HG03442 (cell line): ENCODE data around the gene ADSL.
A peak's percentile ranks its signal among the peaks of the same experiment; 100 is the strongest.
"Not testable (repeated sequence)": the region's sequence is repeated elsewhere in the genome, so short reads cannot be mapped to it uniquely, and the experiment has no call there.

Experiments
- ATAC-seq: cut with Tn5 transposase; IDR thresholded peaks from one replicate; pipeline ENCODE4 v1.9.1; 2021; ENCODE audit warnings: mild to moderate bottlenecking, moderate library complexity; ENCODE audit not compliant: unreplicated experiment

The ADSL gene

DNA sequence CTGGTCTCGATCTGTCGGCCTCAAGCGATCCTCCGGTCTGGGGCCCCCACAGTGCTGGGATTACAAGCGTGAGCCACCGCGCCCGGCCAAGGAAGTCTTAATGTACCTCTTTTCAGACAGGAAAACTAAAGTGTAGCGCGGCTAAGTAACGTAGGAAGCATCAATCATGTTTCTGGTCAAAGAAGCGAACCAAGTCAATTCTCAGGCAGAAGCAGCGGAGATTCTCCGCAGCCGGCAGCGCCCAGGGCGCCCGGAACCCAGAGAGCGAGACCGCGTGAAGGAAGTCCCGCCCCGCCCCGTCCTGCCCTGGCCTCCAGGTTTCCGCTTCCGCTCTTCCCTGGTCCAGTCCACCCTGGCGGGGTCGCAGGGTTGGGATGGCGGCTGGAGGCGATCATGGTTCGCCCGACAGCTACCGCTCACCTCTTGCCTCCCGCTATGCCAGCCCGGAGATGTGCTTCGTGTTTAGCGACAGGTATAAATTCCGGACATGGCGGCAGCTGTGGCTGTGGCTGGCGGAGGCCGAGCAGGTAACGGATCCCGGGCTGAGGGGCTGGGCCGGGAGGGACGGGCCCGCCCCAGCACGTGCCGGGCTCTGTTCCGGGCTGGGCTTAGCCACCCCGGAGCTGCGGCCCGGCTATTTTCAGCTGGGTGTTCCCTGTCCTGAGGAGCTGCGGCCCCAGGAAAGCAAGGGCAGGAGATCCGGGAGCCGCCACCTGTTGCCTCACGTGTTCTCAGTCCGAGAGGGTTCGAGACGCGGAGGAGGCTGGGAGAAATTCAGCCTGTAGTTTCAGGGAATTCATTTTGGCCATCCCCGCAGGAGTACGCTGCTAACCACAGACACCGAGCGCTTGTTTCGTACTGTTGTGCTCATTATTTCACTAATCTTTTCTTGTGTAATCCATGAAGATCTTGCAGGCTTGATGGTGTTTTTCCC, at the start of gene ADSL:
Gene ADSL, plus strand, starts transcription at position 316 of the 934 bp plus-strand sequence. Its CDS starts 59 bp downstream, at position 375.
- ATAC-seq: peak; percentile 75

DNA sequence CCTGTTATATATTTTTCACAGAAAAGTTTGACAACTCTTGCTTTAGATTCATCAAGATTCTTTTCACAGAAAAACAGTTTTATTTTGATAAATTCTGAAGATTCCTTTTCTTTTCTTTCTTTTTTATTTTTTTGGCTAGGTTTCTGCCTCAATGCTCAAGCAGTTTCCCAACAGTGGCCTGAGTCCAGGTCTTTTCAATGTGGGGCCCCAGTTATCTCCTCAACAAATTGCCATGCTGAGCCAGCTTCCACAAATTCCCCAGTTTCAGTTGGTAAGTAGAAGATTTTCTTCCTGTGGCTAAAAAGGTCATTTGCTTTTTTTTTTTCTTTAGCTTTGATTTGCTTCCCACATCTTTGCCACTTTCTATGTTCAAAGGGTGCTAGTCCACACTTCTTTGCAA, 46.0 kb upstream of the ADSL start:
- no peak for ATAC-seq

GRCh38 chr22:40300884-40301672, 45.2 kb upstream of the ADSL start:
- ATAC-seq: no peak

- no peak for ATAC-seq
Measured at GRCh38 chr22:40302149-40302548, 44.2 kb upstream of the ADSL start.

DNA sequence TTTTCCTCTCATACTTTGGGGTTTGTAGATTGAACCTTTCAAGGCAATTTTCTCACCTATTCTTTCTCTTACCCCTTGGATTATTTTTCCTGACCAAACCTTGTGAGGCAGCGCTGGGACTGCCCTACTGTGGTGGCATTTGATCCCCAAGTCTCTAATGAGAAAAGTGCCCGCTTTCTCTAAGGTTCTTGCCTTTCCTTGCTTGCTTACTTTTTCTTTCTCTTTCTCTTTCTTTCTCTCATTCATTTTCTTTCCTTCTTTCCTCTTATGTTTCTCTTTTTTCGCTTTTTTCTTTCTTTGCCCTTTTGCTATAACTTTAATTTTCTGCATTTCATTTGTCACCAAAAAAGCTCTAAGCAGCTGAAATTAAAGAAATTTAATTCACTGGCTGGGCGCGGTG, 40.7 kb upstream of the ADSL start:
- no peak for ATAC-seq

GRCh38 chr22:40308999-40309573, 37.2 kb upstream of the ADSL start:
- no peak for ATAC-seq

DNA sequence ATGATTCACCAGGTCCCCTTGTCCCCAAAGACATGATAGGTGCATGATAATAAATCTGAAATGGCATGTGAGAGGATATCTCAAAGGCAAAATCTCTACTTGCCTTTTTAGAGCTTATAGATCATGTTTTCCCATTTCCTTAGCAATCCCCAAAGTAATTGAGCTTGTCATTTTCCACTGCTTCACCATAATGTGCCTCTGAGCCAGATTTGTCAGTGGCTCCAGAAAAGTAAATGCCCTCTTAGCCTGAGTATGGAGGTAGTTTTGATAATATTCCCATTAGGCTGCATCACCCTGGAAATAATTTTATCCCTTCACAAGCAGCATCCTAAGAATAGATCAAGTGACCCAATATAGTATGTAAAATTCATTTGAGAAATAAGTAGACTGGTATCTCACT, 36.7 kb upstream of the ADSL start:
- ATAC-seq: no peak

- no peak for ATAC-seq
Measured at GRCh38 chr22:40310081-40310767, 36.1 kb upstream of the ADSL start.

DNA sequence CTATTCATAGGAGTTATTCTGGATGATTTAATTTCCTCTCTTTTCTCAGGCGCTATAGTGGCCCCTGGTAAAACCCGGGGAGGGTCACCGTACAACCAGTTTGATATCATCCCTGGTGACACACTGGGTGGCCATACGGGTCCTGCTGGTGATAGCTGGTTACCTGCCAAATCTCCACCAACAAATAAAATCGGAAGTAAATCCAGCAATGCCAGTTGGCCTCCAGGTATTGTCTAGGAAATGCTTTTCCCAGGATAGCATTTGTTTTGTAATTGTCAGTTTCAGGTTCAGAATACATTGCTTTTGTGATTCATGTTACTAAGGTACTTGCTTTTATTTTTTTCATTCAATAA, 35.6 kb upstream of the ADSL start:
- no peak for ATAC-seq

DNA sequence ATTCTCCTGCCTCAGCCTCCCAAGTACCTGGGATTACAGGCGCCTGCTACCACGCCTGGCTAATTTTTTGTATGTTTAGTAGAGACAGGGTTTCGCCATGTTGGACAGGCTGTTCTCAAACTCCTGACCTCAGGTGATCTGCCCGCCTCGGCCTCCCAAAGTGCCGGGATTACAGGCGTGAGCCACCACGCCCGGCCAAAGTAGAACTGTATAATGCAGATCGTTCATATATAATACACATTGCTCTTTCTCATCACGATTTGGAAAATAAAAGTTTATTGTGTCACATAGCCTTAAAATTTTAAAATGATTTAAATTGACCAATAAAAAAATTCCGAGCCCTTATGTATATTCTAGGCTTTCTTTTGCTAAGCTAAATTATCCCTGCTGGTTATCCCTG, 34.7 kb upstream of the ADSL start:
- not testable (repeated sequence) for ATAC-seq

DNA sequence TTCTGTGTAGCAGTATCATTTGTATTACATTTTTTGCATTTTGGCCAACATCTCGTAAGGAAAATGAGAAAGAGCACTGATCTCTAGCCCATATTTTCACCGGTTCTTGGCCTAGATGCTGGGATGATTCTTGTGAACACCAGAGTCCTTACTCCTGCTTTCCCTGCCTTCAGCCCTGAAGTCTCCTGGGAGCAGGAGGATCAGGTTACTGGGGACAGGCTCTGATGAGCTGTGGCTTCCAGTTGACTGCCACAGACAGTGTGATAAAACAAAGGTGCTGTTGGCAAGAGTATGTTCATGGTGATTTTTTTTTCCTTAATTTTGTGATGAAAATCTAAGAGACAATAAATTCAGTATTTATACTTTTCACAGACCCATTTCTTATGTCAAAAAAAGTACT, 34.2 kb upstream of the ADSL start:
- no peak for ATAC-seq

DNA sequence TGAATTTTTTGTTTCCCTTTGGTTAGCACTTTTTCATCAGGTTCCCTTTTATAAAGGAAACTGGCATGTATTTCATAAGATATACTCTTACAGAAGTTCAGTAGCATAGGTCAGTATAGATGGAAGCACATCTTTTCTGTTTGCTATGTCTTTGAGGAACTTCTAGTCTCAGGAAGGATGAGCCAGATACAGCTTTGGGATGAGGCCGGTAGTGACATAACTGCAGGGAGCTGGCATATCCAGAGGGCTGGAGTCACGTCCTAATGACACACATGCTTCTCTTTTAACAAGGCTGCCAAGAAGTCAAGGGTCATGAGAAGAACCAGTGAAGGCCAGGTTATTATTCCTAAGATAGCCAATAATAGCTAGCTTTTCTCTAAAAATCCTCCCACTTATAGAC, 33.3 kb upstream of the ADSL start:
- no peak for ATAC-seq

- no peak for ATAC-seq
Measured at GRCh38 chr22:40314041-40314440, 32.3 kb upstream of the ADSL start.

- ATAC-seq: no peak
Measured at GRCh38 chr22:40320687-40321086, 25.6 kb upstream of the ADSL start.

DNA sequence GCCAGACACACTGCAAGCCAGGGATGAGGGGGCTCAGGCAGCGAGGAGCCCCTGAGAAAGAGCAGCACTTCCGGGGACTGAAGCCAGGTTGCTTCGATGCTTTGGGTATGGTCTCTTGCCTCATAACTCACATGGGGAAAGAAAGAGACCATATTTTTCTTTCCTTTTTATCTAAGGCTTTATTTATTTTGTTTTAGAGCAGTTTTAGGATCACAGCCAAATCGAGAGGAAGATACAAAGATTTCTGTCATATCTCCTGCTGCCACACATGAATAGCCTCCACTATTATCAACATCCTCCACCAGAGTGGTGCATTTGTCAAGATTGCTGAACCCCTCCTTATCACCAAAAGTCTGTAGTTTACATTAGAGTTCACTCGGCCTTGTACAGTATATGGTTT, 24.3 kb upstream of the ADSL start:
- no peak for ATAC-seq

- ATAC-seq: no peak
Measured at GRCh38 chr22:40322818-40323447, 23.4 kb upstream of the ADSL start.

- ATAC-seq: no peak
Measured at GRCh38 chr22:40323681-40324171, 22.6 kb upstream of the ADSL start.

- no peak for ATAC-seq
Measured at GRCh38 chr22:40324468-40325305, 21.6 kb upstream of the ADSL start.

GRCh38 chr22:40325315-40325714, 21.0 kb upstream of the ADSL start:
- no peak for ATAC-seq
